ENCODE data around the gene PDLIM1.

PDLIM1 gene

DNA sequence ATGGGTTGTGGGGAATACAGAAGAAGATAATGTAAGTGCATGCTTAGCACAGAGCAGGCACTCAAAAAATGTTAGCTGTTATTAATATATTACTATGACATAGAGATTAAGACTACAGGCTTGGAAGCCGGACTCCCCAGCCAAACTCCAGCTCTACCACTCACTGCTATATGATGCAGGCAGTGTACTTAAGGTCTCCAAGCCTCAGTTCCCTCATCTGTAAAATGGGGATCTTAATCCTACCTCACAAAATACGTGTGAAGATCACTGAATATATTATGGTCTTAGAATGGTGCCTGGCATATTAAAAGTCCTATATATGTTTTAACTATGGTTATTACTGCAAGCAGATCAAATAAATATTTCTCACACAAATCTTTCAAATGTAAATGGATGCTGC, 5.2 kb downstream of the PDLIM1 start:
- Mint-ChIP-seq H3K27ac (no peak overlapping the region), H3K36me3 (ENCODE audit: low read depth) (no peaks in the 10 kb centered on the region), H3K27me3 (ENCODE audit: low read depth, poor library complexity) (peaks cover 5% of the 10 kb centered on the region), H3K4me1 (peaks cover 50% of the 10 kb centered on the region), H3K4me3 (no peak overlapping the region), H3K9me3 (no peaks in the 10 kb centered on the region)
- TF ChIP-seq CTCF (IDR thresholded peaks at IDR 0.05) = no peak
- no peak for DNase-seq

GRCh38 chr10:95284807-95285206, 6.0 kb downstream of the PDLIM1 start:
- Mint-ChIP-seq H3K4me3 (no peak overlapping the region), H3K9me3 (no peaks in the 10 kb centered on the region), H3K27me3 (ENCODE audit: low read depth, poor library complexity) (peaks cover 3% of the 10 kb centered on the region), H3K27ac (no peak overlapping the region), H3K36me3 (ENCODE audit: low read depth) (no peaks in the 10 kb centered on the region), H3K4me1 (peaks cover 48% of the 10 kb centered on the region)
- no peak for TF ChIP-seq CTCF (IDR thresholded peaks at IDR 0.05)
- no peak for DNase-seq

DNA sequence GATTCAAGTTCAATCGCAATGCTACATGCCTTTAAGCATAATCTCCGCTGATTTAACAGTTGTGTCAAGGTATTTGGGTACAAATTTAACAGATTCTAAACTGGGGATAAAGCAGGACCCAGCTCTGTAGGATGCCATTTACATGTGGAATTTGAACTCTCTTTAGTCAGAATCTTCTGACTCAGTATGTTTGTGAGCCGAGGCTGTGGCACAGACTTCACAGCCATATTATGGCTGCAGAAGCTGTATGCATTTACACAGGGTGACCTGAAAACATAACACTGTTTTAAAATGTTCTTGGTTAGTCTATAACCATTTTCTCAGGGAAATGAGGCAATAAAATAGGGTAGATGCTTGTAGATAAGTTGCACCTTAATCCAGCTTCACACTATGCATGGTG, 8.7 kb downstream of the PDLIM1 start:
- Mint-ChIP-seq H3K27me3 (ENCODE audit: low read depth, poor library complexity) (no peaks in the 10 kb centered on the region), H3K9me3 (no peaks in the 10 kb centered on the region), H3K4me1 (peaks cover 48% of the 10 kb centered on the region), H3K4me3 (no peak overlapping the region), H3K36me3 (ENCODE audit: low read depth) (no peaks in the 10 kb centered on the region), H3K27ac (no peak overlapping the region)
- TF ChIP-seq CTCF (IDR thresholded peaks at IDR 0.05) = no peak
- no peak for DNase-seq

GRCh38 chr10:95281206-95281605, 9.6 kb downstream of the PDLIM1 start:
- no peaks in the 10 kb centered on the region for H3K9me3 Mint-ChIP-seq
- no peaks in the 10 kb centered on the region for H3K36me3 Mint-ChIP-seq (ENCODE audit: low read depth)
- H3K27me3 Mint-ChIP-seq (ENCODE audit: low read depth, poor library complexity) = peaks cover 2% of the 10 kb centered on the region
- TF ChIP-seq CTCF (IDR thresholded peaks at IDR 0.05) = no peak
- peak overlapping the region; percentile 6 for H3K27ac Mint-ChIP-seq
- DNase-seq = no peak
- no peak overlapping the region for H3K4me3 Mint-ChIP-seq
- H3K4me1 Mint-ChIP-seq = peaks cover 45% of the 10 kb centered on the region

- Mint-ChIP-seq H3K36me3 (ENCODE audit: low read depth) (no peaks in the 10 kb centered on the region), H3K4me1 (peaks cover 48% of the 10 kb centered on the region), H3K9me3 (no peaks in the 10 kb centered on the region), H3K27ac (no peak overlapping the region), H3K27me3 (ENCODE audit: low read depth, poor library complexity) (peaks cover 3% of the 10 kb centered on the region), H3K4me3 (no peak overlapping the region)
- no peak for DNase-seq
- TF ChIP-seq CTCF (IDR thresholded peaks at IDR 0.05) = no peak
These were observed 10.2 kb downstream of the PDLIM1 start for GRCh38 chr10:95280637-95281036.

GRCh38 chr10:95279042-95279820, 11.6 kb downstream of the PDLIM1 start:
- no peak for DNase-seq
- H3K4me3 Mint-ChIP-seq = no peak overlapping the region
- H3K4me1 Mint-ChIP-seq = peaks cover 43% of the 10 kb centered on the region
- no peak for TF ChIP-seq CTCF (IDR thresholded peaks at IDR 0.05)
- H3K9me3 Mint-ChIP-seq = peaks cover 4% of the 10 kb centered on the region
- H3K27me3 Mint-ChIP-seq (ENCODE audit: low read depth, poor library complexity) = peaks cover 3% of the 10 kb centered on the region
- H3K27ac Mint-ChIP-seq = no peak overlapping the region
- H3K36me3 Mint-ChIP-seq (ENCODE audit: low read depth) = peaks cover 8% of the 10 kb centered on the region

Data from nephron progenitor cell (in vitro differentiated cells).